Caco-2 (cell line): ENCODE results near the gene TGFA. TPM values are rescaled to one million over a fixed set of nuclear protein-coding genes. Genes with fewer than 3 reads are reported as not detected.

ENCODE experiments used
- BruUV-seq: library from RNA; stranded (reverse); fragments of 400-500 nt; replicated peaks from 2 replicates; lab custom pipeline; 2021; lab: Mats Ljungman, UMichigan
- CTCF ChIA-PET: fragments of 300-600 bp; sonication (Branson Sonifier 250); formaldehyde crosslinking; loops from one replicate; lab custom pipeline; 2022; ENCODE audit warnings: antibody characterized with exemption; lab: Charles Lee
- POLR2A ChIA-PET: fragments of 300-600 bp; sonication (Branson Sonifier 250); formaldehyde crosslinking; loops from one replicate; lab custom pipeline; 2022; ENCODE audit warnings: antibody characterized with exemption; lab: Charles Lee
- DNase-seq, 2 experiments: peaks; one replicate each; pipeline versions ENCODE4 v3.0.0 to v3.0.0-alpha.2; 2020 to 2022
- H3K27me3 ChIP-seq: replicated peaks from 2 replicates; pipeline ENCODE4 v1.6.0; 2011; ENCODE audit warnings: low read length; ENCODE audit not compliant: control insufficient read depth, insufficient read depth
- H3K36me3 ChIP-seq: 2 replicates; pipeline ENCODE4 v1.5.1; 2011; ENCODE audit warnings: low read length; ENCODE audit not compliant: control insufficient read depth, insufficient read depth
- H3K4me1 ChIP-seq: fragments of 250-450 bp; sonication (Bioruptor Pico); 2 replicates; pipeline ENCODE4 v1.5.1; 2020; ENCODE audit warnings: mild to moderate bottlenecking
- H3K4me3 ChIP-seq: 2 replicates; pipeline ENCODE4 v1.5.1; 2011; ENCODE audit warnings: low read depth, mild to moderate bottlenecking, control low read depth, low read length
- H3K9me3 ChIP-seq: fragments of 250-450 bp; sonication (Bioruptor Pico); 2 replicates; pipeline ENCODE4 v1.5.1; 2020; ENCODE audit warnings: mild to moderate bottlenecking, moderate library complexity
- H3K27ac Mint-ChIP-seq: one replicate; pipeline ENCODE4 v1.8.0; 2022; ENCODE audit warnings: mixed read lengths; ENCODE audit not compliant: unreplicated experiment
- H3K27me3 Mint-ChIP-seq: one replicate; pipeline ENCODE4 v1.8.0; 2022; ENCODE audit warnings: mixed read lengths; ENCODE audit not compliant: insufficient read depth, unreplicated experiment
- H3K36me3 Mint-ChIP-seq: one replicate; pipeline ENCODE4 v1.8.0; 2022; ENCODE audit warnings: mild to moderate bottlenecking, mixed read lengths; ENCODE audit not compliant: insufficient read depth, unreplicated experiment
- H3K4me1 Mint-ChIP-seq: one replicate; pipeline ENCODE4 v1.8.0; 2022; ENCODE audit warnings: low read depth, mixed read lengths; ENCODE audit not compliant: unreplicated experiment
- H3K4me3 Mint-ChIP-seq: one replicate; pipeline ENCODE4 v1.8.0; 2022; ENCODE audit warnings: mild to moderate bottlenecking, moderate library complexity, mixed read lengths; ENCODE audit not compliant: unreplicated experiment
- H3K9me3 Mint-ChIP-seq: one replicate; pipeline ENCODE4 v1.8.0; 2022; ENCODE audit warnings: mixed read lengths; ENCODE audit not compliant: unreplicated experiment
- intact Hi-C: fragments of 100-400 bp; cut with micrococcal nuclease; formaldehyde crosslinking; loops from one replicate; pipeline ENCODE4 v1.10.0; 2022; ENCODE audit not compliant: unreplicated experiment
- total RNA-seq: library from RNA; stranded (reverse); gene quantifications from 2 replicates; pipeline ENCODE4 v1.2.3, GENCODE V29; 2022
- TF ChIP-seq, protein P1 (sequence below), 2 experiments: fragments of 200-600 bp in 1 of 2; IDR thresholded peaks; 1 replicate in 1 of 2; 2 replicates in 1 of 2; pipeline versions ENCODE4 v1.5.1 to v1.8.0; 2011 to 2022; ENCODE audit warnings: antibody characterized with exemption in 1 of 2, control low read depth in 1 of 2, inconsistent platforms in 1 of 2, low read depth in 1 of 2, low read length in 1 of 2, mild to moderate bottlenecking in 1 of 2, moderate library complexity in 1 of 2; ENCODE audit not compliant: insufficient read depth in 1 of 2, severe bottlenecking in 1 of 2, unreplicated experiment in 1 of 2

The TGFA gene
- total RNA-seq, 1 experiment from 2014 or later = 0.70 TPM

DNA sequence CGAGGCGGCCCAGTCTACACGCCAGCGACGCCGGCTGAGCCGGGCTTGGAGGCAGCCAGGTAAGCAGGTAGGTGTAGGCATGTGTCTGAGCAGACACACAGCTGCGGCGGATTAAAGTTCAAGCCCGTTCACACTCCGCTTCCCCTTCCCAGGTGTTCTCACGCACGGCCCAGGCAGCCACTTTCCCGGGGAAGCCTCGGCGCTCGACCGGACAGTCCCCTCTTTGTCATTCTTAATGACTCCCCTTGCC, 367 bp downstream of the TGFA start:
- peaks cover 11% of the 10 kb centered on the region for H3K4me1 Mint-ChIP-seq
- no peaks in the 10 kb centered on the region for H3K9me3 Mint-ChIP-seq
- H3K4me3 Mint-ChIP-seq = peak overlapping the region; percentile 87
- peak overlapping the region; percentile 44 for H3K4me3 ChIP-seq
- intact Hi-C loops = loop anchor here (1.0 to 10.0 kb wide), 4 partner anchors 64 to 251 kb away; partner anchors contain the start of gene FAM136A
- ChIA-PET CTCF (no interaction called here), POLR2A (interaction anchor here (0.7 kb wide), 1 partner anchor 1469 kb away, joined by 3 read pairs; no protein-coding TSS in a partner anchor)
- no peaks in the 10 kb centered on the region for H3K36me3 ChIP-seq
- peaks cover 28% of the 10 kb centered on the region for H3K27me3 Mint-ChIP-seq
- TF ChIP-seq, protein P1, sequence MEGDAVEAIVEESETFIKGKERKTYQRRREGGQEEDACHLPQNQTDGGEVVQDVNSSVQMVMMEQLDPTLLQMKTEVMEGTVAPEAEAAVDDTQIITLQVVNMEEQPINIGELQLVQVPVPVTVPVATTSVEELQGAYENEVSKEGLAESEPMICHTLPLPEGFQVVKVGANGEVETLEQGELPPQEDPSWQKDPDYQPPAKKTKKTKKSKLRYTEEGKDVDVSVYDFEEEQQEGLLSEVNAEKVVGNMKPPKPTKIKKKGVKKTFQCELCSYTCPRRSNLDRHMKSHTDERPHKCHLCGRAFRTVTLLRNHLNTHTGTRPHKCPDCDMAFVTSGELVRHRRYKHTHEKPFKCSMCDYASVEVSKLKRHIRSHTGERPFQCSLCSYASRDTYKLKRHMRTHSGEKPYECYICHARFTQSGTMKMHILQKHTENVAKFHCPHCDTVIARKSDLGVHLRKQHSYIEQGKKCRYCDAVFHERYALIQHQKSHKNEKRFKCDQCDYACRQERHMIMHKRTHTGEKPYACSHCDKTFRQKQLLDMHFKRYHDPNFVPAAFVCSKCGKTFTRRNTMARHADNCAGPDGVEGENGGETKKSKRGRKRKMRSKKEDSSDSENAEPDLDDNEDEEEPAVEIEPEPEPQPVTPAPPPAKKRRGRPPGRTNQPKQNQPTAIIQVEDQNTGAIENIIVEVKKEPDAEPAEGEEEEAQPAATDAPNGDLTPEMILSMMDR (IDR thresholded peaks at IDR 0.05; ENCODE audit: insufficient read depth in 1 of 2, low read depth in 1 of 2, low read length in 1 of 2, severe bottlenecking in 1 of 2, unreplicated experiment in 1 of 2) = peak in 1 of 2 experiments; percentile 13
- peaks cover 19% of the 10 kb centered on the region for H3K4me1 ChIP-seq
- DNase-seq = peak; percentile 49 to 57
- H3K36me3 Mint-ChIP-seq = peaks cover 6% of the 10 kb centered on the region
- BruUV-seq = no TSS peak
- peaks cover 7% of the 10 kb centered on the region for H3K27me3 ChIP-seq
- no peaks in the 10 kb centered on the region for H3K9me3 ChIP-seq
- H3K27ac Mint-ChIP-seq = peak overlapping the region; percentile 73

DNA sequence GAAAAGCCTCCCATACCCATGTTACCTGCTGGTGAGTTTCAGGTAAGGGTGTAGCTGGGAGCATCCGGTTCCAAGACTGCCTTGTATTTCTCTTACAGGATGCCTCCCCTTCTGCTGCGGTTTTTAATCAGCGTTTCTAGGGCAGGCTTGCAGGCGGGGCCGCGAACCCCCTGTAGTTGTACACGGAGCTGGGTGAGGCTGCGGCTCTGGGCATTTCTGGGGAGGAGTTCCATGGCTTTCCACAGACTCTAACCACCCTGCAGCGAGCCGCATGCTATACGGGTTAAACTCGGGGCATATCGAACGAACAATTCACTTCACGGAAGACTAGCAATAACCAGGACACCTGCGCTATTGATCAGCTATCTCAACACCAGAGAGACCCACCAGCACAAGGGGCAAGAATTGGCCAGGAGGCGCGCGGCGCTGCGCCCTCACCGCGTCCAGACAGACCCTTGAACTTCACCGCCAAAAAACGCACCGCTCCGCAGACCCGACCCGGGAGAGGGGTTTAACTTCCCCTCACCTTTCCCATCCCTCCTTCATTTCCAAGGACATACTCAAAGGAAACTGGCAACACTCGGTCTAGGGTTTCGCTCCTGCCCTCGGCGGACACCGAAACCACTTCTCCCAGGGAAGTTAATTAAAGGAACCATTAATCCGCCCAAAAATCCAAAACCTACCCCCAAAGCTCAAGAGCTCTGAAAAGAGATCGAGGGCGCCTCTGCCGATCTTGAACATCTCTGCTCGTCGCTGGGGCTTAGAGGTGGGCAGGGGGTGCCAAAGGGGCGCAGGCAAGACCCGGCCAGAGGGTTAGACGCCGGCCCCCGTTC, 909 bp downstream of the TGFA start:
- peak overlapping the region; percentile 87 for H3K4me3 Mint-ChIP-seq
- ChIA-PET CTCF (no interaction called here), POLR2A (interaction anchor here (0.7 kb wide), 1 partner anchor 1468 kb away, joined by 3 read pairs; no protein-coding TSS in a partner anchor)
- Histone ChIP-seq H3K4me3 (peak overlapping the region; percentile 44), H3K4me1 (peaks cover 19% of the 10 kb centered on the region), H3K36me3 (no peaks in the 10 kb centered on the region), H3K9me3 (no peaks in the 10 kb centered on the region), H3K27me3 (peaks cover 7% of the 10 kb centered on the region)
- TF ChIP-seq, protein P1 (IDR thresholded peaks at IDR 0.05; ENCODE audit: insufficient read depth in 1 of 2, low read depth in 1 of 2, low read length in 1 of 2, severe bottlenecking in 1 of 2, unreplicated experiment in 1 of 2) = no peak
- DNase-seq = no peak
- H3K9me3 Mint-ChIP-seq = no peaks in the 10 kb centered on the region
- intact Hi-C loops = loop anchor here (1.0 to 10.0 kb wide), 4 partner anchors 65 to 250 kb away; partner anchors contain the start of gene FAM136A
- peaks cover 6% of the 10 kb centered on the region for H3K36me3 Mint-ChIP-seq
- H3K27me3 Mint-ChIP-seq = peaks cover 28% of the 10 kb centered on the region
- no peak overlapping the region for H3K27ac Mint-ChIP-seq
- H3K4me1 Mint-ChIP-seq = peaks cover 10% of the 10 kb centered on the region
- no TSS peak for BruUV-seq

DNA sequence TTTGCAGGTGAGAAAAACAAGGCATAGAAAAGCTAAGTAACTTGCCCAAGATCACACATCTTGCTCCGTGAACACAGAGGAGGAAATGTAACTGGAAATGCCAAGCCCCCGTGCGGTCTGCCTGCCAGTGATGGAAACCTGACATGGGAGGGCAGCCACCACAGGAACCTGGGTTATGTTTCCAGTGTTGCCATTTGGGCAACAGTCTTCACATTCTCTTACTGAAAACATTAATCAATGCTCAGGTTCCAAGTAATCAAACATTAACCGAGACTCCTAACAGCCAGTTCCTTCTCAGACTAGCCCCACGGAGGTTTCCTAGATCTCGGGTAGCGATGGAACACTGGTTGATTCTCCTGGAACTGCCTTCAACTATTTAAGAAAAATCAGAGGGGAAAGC, 2.5 kb downstream of the TGFA start:
- ChIA-PET POLR2A (no interaction called here), CTCF (interaction anchor here (0.5 to 0.7 kb wide), 2 partner anchors 18 to 41 kb away, joined by 3 to 4 read pairs; no protein-coding TSS in a partner anchor)
- Histone ChIP-seq H3K9me3 (no peaks in the 10 kb centered on the region), H3K27me3 (peaks cover 7% of the 10 kb centered on the region), H3K36me3 (no peaks in the 10 kb centered on the region), H3K4me3 (no peak overlapping the region), H3K4me1 (peaks cover 12% of the 10 kb centered on the region)
- TF ChIP-seq, protein P1 (IDR thresholded peaks at IDR 0.05; ENCODE audit: insufficient read depth in 1 of 2, low read depth in 1 of 2, low read length in 1 of 2, severe bottlenecking in 1 of 2, unreplicated experiment in 1 of 2) = no peak
- no TSS peak for BruUV-seq
- Mint-ChIP-seq H3K4me1 (no peaks in the 10 kb centered on the region), H3K36me3 (peaks cover 6% of the 10 kb centered on the region), H3K27ac (no peak overlapping the region), H3K9me3 (no peaks in the 10 kb centered on the region), H3K27me3 (peaks cover 28% of the 10 kb centered on the region), H3K4me3 (no peak overlapping the region)
- intact Hi-C loops = loop anchor here (5.0 to 10.0 kb wide), 3 partner anchors 94 to 249 kb away; partner anchors contain the start of gene FAM136A
- DNase-seq = no peak
